Peyer's patch (tissue), 4 donors: Measurements from ENCODE around the gene RAET1G.

Experiments used
- CTCF ChIP-seq, 6 experiments: fragments of 450-650 bp in 4 of 6; fragments of 200-600 bp in 2 of 6; sonication (generic) in 1 of 6; IDR thresholded peaks; one replicate each; pipeline ENCODE4 v1.5.1; 2017 to 2019; ENCODE audit warnings: antibody characterized with exemption in 6 of 6, mild to moderate bottlenecking in 3 of 6, moderate library complexity in 1 of 6
- POLR2A ChIP-seq, 2 donors: fragments of 450-650 bp; IDR thresholded peaks; one replicate each; pipeline ENCODE4 v1.5.1; 2017; ENCODE audit warnings: antibody characterized with exemption in 2 of 2, mild to moderate bottlenecking in 2 of 2, moderate library complexity in 2 of 2

- no peak for TF ChIP-seq CTCF (IDR thresholded peaks at IDR 0.05)
- TF ChIP-seq POLR2A (IDR thresholded peaks at IDR 0.05) = no peak
Measured at GRCh38 chr6:149903938-149904611, 18.8 kb downstream of the RAET1G start.
